Measurements from ENCODE around the gene CDV3.

Gene CDV3

GRCh38 chr3:133607816-133608215 lies 34.3 kb downstream of the CDV3 start:
- ChIA-PET POLR2A (ENCODE audit: low non-redundant PET) (no interaction called here), CTCF (no interaction called here)
- TF ChIP-seq CTCF (conservative IDR thresholded peaks at IDR 0.05; ENCODE audit: low read depth): no peak
- H3K27ac ChIP-seq: no peak overlapping the region
- no peak for DNase-seq (ENCODE audit: low spot score)

GRCh38 chr3:133608388-133608787 lies 34.9 kb downstream of the CDV3 start:
- no peak overlapping the region for H3K27ac ChIP-seq
- DNase-seq (ENCODE audit: low spot score): no peak
- ChIA-PET CTCF (no interaction called here), POLR2A (ENCODE audit: low non-redundant PET) (no interaction called here)
- no peak for TF ChIP-seq CTCF (conservative IDR thresholded peaks at IDR 0.05; ENCODE audit: low read depth)

GRCh38 chr3:133610031-133610430 lies 36.5 kb downstream of the CDV3 start:
- TF ChIP-seq CTCF (conservative IDR thresholded peaks at IDR 0.05; ENCODE audit: low read depth): no peak
- no peak for DNase-seq (ENCODE audit: low spot score)
- POLR2A ChIA-PET (ENCODE audit: low non-redundant PET): no interaction called here
- H3K27ac ChIP-seq: no peak overlapping the region
- CTCF ChIA-PET: interaction anchor here (0.6 kb wide), 1 partner anchor 883 kb away, joined by 3 read pairs; no protein-coding TSS in a partner anchor

- POLR2A ChIA-PET (ENCODE audit: low non-redundant PET): no interaction called here
- no peak for DNase-seq (ENCODE audit: low spot score)
- no peak for TF ChIP-seq CTCF (conservative IDR thresholded peaks at IDR 0.05; ENCODE audit: low read depth)
- H3K27ac ChIP-seq: no peak overlapping the region
- CTCF ChIA-PET: no interaction called here
Observed at GRCh38 chr3:133611534-133611933, 38.0 kb downstream of the CDV3 start.

- H3K27ac ChIP-seq: no peak overlapping the region
- no peak for DNase-seq (ENCODE audit: low spot score)
- ChIA-PET POLR2A (ENCODE audit: low non-redundant PET) (no interaction called here), CTCF (interaction anchor here (0.8 kb wide), 1 partner anchor 128 kb away, joined by 7 read pairs; no protein-coding TSS in a partner anchor)
- TF ChIP-seq CTCF (conservative IDR thresholded peaks at IDR 0.05; ENCODE audit: low read depth): no peak
Observed at GRCh38 chr3:133620066-133620784, 46.7 kb downstream of the CDV3 start.

- H3K27ac ChIP-seq: no peak overlapping the region
- POLR2A ChIA-PET (ENCODE audit: low non-redundant PET): no interaction called here
- TF ChIP-seq CTCF (conservative IDR thresholded peaks at IDR 0.05; ENCODE audit: low read depth): no peak
- no peak for DNase-seq (ENCODE audit: low spot score)
- CTCF ChIA-PET: no interaction called here
Observed at GRCh38 chr3:133627789-133628188, 54.3 kb downstream of the CDV3 start.
